Measurements from ENCODE around the gene PLEKHG5. TPM values are rescaled to one million over a fixed set of nuclear protein-coding genes. Genes with fewer than 3 reads are reported as not detected.
"Not testable (repeated sequence)": the region's sequence is repeated elsewhere in the genome, so short reads cannot be mapped to it uniquely, and the experiment has no call there.

Gene PLEKHG5
- polyA plus RNA-seq, 1 experiment: 4.2 TPM

- Histone ChIP-seq H3K4me3 (ENCODE audit: low read depth, low read length) (no peak overlapping the region), H3K9me3 (ENCODE audit: control insufficient read depth, insufficient read depth, low read length) (peaks cover 6% of the 10 kb centered on the region; the same call in 1 of the 2 replicates), H3K27ac (ENCODE audit: low read depth, low read length) (no peak overlapping the region), H3K27me3 (ENCODE audit: control insufficient read depth, insufficient read depth, low read length) (peaks cover 76% of the 10 kb centered on the region)
- ChIA-PET CTCF (interaction anchor here (0.6 to 1.8 kb wide), 3 partner anchors 9 to 92 kb away, joined by 3 to 11 read pairs (median 4); no protein-coding TSS in a partner anchor), POLR2A (interaction anchor here (0.6 kb wide), 1 partner anchor 49 kb away, joined by 3 read pairs; no protein-coding TSS in a partner anchor)
- DNase-seq (ENCODE audit: low read depth, low spot score): no peak
- TF ChIP-seq, protein P1, sequence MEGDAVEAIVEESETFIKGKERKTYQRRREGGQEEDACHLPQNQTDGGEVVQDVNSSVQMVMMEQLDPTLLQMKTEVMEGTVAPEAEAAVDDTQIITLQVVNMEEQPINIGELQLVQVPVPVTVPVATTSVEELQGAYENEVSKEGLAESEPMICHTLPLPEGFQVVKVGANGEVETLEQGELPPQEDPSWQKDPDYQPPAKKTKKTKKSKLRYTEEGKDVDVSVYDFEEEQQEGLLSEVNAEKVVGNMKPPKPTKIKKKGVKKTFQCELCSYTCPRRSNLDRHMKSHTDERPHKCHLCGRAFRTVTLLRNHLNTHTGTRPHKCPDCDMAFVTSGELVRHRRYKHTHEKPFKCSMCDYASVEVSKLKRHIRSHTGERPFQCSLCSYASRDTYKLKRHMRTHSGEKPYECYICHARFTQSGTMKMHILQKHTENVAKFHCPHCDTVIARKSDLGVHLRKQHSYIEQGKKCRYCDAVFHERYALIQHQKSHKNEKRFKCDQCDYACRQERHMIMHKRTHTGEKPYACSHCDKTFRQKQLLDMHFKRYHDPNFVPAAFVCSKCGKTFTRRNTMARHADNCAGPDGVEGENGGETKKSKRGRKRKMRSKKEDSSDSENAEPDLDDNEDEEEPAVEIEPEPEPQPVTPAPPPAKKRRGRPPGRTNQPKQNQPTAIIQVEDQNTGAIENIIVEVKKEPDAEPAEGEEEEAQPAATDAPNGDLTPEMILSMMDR (IDR thresholded peaks at IDR 0.05; ENCODE audit: low read depth, low read length): no peak
Measured at GRCh38 chr1:6448749-6449631, 42.5 kb downstream of the PLEKHG5 start.

DNA sequence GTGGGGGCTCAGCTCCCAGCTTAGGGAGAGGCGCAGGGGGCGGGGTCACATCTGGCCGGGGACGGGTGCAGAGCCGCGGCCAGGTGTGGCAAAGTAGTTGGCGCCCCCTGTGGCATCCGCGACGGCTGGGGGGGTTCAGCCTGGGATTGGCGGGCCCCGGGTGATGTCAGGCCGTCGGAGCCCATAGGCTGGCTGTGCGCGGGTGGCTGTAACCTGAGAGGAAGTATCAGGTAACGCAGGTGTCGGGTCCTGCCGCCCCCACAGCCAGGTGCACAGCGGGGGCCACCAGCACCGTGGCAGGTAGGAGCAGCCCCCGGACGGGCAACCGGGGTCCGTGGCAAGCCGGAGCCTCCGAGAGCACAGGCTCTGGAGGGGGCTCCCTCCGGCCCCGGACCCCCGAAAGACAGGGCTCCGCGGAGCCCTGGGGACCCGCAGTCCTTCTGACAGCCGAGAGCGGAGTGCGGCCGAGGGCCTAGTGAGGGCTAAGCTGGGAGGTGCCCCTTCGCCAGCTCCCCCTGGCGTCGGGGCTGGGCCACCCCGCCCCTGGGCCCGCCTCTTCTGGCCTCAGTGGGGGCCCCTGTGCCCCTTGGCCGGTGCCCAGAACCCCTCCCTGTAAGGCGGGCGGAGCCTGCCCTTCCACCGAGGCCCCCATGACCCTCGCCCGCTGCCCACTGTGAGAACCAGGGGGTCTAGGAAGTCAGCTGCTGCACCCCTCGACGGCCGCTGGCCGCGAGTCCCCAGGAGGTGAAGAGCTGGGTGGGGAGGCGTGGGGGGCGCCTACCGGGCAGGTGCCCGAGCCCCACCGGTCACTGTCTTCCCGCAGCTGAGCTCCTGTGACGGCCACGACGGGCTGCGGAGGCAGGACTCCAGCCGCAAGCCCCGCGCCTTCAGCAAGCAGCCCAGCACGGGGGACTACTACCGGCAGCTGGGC, 43.4 kb downstream of the PLEKHG5 start:
- Histone ChIP-seq H3K4me3 (ENCODE audit: low read depth, low read length) (no peak overlapping the region), H3K9me3 (ENCODE audit: control insufficient read depth, insufficient read depth, low read length) (peaks cover 6% of the 10 kb centered on the region; the same call in 1 of the 2 replicates), H3K27ac (ENCODE audit: low read depth, low read length) (no peak overlapping the region), H3K27me3 (ENCODE audit: control insufficient read depth, insufficient read depth, low read length) (peaks cover 70% of the 10 kb centered on the region)
- CTCF ChIA-PET: interaction anchor here (1.1 to 1.8 kb wide), 2 partner anchors 10 kb away, joined by 3 to 11 read pairs; no protein-coding TSS in a partner anchor
- POLR2A ChIA-PET: no interaction called here
- no peak for DNase-seq (ENCODE audit: low read depth, low spot score)
- TF ChIP-seq, protein P1 (IDR thresholded peaks at IDR 0.05; ENCODE audit: low read depth, low read length): 0 out of 2 replicates have a peak, but pooled peaks have one; percentile 3

- no peak overlapping the region for H3K4me3 ChIP-seq (ENCODE audit: low read depth, low read length)
- H3K27me3 ChIP-seq (ENCODE audit: control insufficient read depth, insufficient read depth, low read length): peaks cover 66% of the 10 kb centered on the region
- DNase-seq (ENCODE audit: low read depth, low spot score): no peak
- no peak overlapping the region for H3K27ac ChIP-seq (ENCODE audit: low read depth, low read length)
- H3K9me3 ChIP-seq (ENCODE audit: control insufficient read depth, insufficient read depth, low read length): peaks cover 6% of the 10 kb centered on the region; the same call in 1 of the 2 replicates
- ChIA-PET POLR2A (no interaction called here), CTCF (interaction anchor here (1.1 to 1.4 kb wide), 2 partner anchors 9 to 43 kb away, joined by 3 read pairs; no protein-coding TSS in a partner anchor)
- TF ChIP-seq, protein P1 (IDR thresholded peaks at IDR 0.05; ENCODE audit: low read depth, low read length): no peak
Measured at GRCh38 chr1:6447016-6447817, 44.2 kb downstream of the PLEKHG5 start.

DNA sequence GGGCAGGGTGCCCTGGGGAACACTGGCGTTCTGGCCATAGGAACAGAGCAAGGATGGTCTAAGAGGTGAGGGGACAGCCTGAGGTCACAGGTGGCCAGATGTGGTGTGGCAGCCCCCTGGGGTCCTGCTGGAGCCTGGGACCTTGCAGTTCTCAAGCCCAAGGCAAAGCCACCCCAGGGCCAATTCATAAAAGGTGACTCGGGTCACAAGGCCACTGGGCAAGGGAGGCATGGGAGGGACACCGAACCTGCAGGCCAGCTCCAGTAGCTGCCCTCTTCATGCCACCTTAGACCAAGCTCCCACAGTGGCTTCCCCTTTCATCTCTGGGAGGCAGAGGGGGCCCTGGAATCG, 44.8 kb downstream of the PLEKHG5 start:
- POLR2A ChIA-PET: no interaction called here
- peaks cover 66% of the 10 kb centered on the region for H3K27me3 ChIP-seq (ENCODE audit: control insufficient read depth, insufficient read depth, low read length)

DNA sequence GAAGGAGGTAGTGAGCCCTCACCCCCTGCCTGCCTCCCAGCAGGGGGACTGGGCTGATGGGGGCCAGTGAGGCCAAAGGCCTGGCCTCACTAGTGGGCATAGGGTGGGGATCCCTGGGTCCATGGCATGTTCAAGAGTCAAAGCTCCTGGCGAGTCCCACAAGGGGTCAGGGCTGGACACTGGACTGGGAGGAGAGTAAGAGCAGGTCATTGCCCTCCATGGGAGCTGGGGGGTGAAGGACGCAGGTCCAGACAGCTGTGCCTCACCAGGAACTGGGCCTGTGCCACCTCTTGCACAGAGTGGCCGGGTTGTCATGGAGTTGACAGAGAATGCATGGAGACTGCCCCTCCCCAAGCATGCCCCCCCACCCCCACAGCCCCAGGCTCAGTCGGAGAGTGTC, 45.5 kb downstream of the PLEKHG5 start:
- H3K9me3 ChIP-seq (ENCODE audit: control insufficient read depth, insufficient read depth, low read length); POLR2A ChIA-PET; DNase-seq (ENCODE audit: low read depth, low spot score); H3K27ac ChIP-seq (ENCODE audit: low read depth, low read length); H3K4me3 ChIP-seq (ENCODE audit: low read depth, low read length): not testable (repeated sequence)
- CTCF ChIA-PET: interaction anchor here (0.6 to 1.4 kb wide), 3 partner anchors 8 to 45 kb away, joined by 3 to 4 read pairs (median 3); no protein-coding TSS in a partner anchor
- H3K27me3 ChIP-seq (ENCODE audit: control insufficient read depth, insufficient read depth, low read length): peaks cover 66% of the 10 kb centered on the region

More for the DNA sequence above, 44.8 kb downstream of the PLEKHG5 start:
- Histone ChIP-seq H3K9me3 (ENCODE audit: control insufficient read depth, insufficient read depth, low read length) (peaks cover 6% of the 10 kb centered on the region; the same call in 1 of the 2 replicates), H3K4me3 (ENCODE audit: low read depth, low read length) (no peak overlapping the region), H3K27ac (ENCODE audit: low read depth, low read length) (no peak overlapping the region)
- DNase-seq (ENCODE audit: low read depth, low spot score): no peak
- CTCF ChIA-PET: interaction anchor here (1.1 to 1.4 kb wide), 2 partner anchors 9 to 44 kb away, joined by 3 read pairs; no protein-coding TSS in a partner anchor
- TF ChIP-seq, protein P1 (IDR thresholded peaks at IDR 0.05; ENCODE audit: low read depth, low read length): no peak
